T47D (cell line): ENCODE data around the gene NDST4.

ENCODE experiments used
- DNase-seq, 2 experiments: peaks; one replicate each; pipeline versions ENCODE4 v3.0.0 to v3.0.0-alpha.2; 2011 to 2012; ENCODE audit warnings: low read depth in 1 of 2, low spot score in 1 of 2
- JUND ChIP-seq: IDR thresholded peaks from 2 replicates; pipeline ENCODE4 v1.6.1; 2012; ENCODE audit warnings: low read depth
- in situ Hi-C: cut with HindIII; loops from 2 replicates; pipeline ENCODE4 v1.10.0; 2016; ENCODE audit warnings: low sequenced_read_pairs, low pct_unique_long_range_greater_than_20kb

The NDST4 gene

DNA sequence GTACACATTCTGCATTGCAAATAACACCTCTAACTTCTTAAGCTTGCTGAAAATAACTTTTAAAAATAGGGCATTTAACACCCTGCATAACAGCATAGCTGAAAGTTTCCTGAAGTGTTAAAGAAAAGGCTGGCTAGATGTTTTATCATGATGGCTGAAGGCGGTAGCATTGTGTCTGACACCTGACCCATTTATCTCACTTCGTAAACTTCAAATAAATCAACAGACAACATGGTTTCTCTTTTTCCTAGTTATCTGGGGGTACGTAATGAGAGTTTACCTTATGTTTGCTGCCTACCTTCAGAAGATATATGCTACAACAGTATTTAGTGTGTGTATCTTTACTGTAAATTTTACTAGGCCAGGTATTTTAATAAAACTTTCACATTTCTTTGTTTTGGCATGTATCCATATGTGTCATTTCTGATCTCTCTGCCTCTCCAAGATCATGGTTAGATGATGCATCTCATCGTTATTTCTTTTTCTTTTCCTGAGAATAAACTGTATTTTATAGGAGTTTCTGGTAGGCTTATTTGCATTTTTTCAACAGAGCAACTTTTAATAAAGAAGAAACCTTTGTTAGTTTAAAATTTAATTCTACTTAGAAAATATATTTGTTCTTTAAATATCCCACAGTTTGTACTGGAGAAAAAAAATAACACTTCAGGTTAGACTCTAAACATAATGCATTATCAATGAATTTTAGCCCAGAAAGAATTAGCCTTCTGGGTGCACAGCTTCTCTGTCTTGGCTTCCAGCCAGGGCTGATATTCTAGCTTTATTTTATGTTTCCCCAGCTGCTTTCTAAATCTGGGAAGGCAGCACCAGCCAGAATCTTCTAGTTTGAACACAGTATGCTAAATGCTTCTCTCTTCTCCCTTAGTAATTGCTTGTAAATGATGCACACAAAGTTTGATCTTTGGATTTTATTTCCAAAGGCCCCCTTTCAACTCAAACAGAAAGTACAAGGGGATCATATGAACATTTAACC is 2.9 kb downstream of the NDST4 start:
- in situ Hi-C loops = no loop called here
- peak in 1 of 2 experiments; percentile 3 for DNase-seq

DNA sequence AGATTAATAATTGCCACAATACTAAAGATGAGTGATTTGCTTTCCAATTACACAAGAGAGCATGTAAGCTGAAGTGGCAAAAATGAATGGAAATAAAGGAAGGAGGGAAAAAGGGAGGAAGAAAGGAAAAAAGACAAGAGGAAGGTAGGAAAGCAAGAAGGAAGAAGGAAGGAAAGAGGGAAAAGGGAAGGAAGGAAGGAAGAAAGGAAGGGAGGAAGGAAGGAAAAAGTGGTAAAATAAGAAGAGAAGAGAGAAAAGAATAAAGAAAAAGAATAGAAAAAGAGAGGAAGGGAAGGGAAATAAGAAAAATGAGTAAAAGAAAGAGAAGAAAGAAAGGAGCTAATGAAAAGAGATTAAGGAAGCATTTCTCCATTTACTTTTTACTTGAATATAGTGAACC is 4.6 kb downstream of the NDST4 start:
- no peak for DNase-seq
- no peak for TF ChIP-seq JUND
- in situ Hi-C loops = no loop called here

More for the DNA sequence above, 2.9 kb downstream of the NDST4 start:
- TF ChIP-seq JUND = no peak

DNA sequence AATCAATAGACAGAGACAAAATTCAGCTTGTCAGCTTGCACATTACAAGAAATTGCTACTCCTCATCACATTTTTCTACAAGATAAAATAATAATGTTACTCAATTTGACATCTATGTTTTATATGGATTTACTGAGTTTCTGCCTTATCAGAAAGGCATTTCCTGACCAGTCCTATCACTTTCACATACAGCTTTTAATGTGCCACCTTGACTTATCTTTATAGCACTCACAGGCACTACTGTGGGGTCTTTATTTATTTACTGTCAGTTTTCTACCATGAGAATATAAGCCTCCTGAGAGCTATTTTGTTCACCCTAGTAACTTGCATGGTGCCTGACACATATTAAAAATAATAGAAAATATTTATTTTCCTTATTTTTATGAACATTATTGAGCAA is 6.0 kb downstream of the NDST4 start:
- DNase-seq = no peak
- no peak for TF ChIP-seq JUND
- in situ Hi-C loops = no loop called here

DNA sequence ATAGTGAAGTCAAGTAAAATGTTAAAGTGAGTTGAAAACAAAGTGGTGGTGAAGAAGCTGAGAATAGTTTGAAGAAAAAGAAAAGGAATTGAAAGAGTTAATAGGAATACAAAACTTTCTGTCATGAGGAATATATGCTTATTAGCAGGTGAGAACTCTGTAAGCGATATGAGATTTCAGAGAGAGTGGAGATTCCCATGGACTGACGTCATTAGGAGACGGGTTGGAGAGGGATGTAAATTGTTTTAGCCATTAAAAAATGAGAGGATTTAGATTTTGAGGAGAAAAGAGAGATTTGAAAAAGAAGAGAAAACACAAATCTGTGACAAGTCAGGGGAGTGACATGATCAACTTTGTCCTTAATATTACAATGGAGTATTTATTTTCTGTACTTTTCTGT is 11.7 kb downstream of the NDST4 start:
- in situ Hi-C loops = no loop called here
- no peak for DNase-seq
- TF ChIP-seq JUND = no peak

DNA sequence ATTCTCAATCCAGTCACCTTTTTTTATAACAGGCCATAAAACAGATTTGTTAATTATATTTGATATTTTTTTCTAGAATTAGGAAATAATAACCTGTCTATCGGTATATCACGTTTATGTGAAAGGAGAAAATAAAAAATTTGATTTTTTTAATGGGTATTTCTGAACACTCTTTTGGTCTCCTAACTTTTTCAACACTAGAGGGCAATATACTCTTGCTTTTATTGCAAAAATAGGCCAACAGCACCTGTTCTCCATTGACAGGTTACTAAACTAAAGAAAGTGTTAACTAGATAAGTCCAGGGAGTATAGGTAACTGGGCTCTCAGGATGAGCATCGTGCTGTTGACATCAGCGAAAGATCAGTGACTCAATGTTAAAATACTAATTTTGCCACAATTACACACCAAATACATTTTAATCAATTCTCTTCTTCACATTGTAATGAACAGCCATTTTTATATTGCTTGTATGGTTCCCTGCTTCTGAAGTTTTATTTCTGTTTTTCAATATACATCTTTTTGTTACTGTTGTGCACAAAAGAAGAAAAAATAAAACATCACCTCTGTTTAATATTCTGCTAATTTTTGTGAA is 22.8 kb downstream of the NDST4 start:
- peak; percentile 6 to 60 for DNase-seq
- in situ Hi-C loops = no loop called here
- no peak for TF ChIP-seq JUND

DNA sequence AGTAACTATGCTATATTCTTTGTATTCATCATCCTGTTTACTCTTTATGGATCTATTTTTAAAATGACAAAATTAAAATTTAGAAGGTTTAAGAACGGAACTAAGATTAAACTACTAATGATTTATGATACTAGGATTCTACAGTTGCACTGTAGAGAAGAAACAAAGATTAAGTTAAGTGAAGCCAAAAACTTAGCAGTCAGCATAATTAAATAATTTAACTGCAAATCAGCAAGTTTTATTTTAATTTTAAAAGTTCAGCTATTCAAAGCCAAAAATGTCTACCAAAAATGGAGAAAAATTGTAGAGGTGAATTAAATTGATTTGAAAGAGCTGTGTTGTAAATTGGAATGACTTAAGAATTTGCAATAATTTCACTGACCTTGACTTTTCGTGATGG is 30.8 kb downstream of the NDST4 start:
- TF ChIP-seq JUND = no peak
- in situ Hi-C loops = no loop called here
- no peak for DNase-seq

DNA sequence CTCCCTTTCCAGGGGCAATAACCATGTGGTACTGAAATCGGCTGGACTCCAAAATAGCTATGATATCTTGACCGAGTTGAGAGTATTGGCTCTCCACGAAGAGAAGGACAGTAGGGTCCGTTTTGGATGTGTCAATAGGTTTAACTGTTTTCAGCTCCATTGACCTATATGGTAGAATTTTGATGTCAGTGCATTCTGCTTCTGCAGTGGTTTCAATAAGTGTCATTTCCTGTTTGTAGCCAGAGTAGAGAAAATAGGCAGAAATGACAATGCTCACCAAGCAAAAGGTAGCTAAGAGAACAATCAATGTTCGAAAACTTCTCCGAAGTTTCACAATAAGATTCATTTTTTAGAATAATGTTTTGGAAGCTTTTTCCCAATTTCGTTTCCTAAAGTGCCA is 36.7 kb downstream of the NDST4 start:
- no peak for DNase-seq
- no peak for TF ChIP-seq JUND
- in situ Hi-C loops = no loop called here

DNA sequence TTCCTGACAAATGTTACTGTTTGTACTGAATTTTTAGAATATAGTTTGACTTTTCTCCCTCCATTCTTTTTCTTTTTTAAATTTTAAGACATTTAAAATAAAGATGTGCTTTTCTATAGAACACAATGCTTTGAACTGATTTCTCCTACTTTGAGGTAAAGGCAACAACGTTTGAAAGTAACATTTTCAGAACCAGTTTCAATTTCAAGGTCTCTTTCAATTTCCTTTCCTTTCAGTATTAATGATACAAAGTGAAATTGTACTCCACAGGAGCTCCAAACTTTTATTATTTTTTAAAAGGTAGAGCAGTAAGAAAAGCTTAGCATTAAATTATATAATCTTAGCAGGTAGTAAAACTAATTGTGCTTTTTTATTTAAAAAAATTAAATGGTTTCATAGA is 54.9 kb downstream of the NDST4 start:
- DNase-seq = no peak
- TF ChIP-seq JUND = no peak
- in situ Hi-C loops = no loop called here

DNA sequence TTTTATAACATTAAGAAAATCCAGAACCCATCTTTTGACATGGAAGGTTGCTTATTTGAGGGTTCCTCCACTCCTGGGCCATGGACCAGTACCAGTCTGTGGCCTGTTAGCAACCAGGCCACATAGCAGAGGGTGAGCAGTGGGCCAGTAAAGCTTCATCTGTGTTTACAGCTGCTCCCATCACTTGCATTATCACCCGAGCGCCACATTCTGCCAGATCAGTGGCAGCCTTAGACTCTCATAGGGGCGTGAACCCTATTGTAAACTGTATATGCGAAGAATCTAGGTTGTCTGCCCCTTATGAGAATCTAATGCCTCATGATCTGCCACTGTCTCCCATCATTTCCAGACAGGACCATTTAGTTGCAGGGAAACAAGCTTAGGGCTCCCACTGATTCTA is 58.6 kb downstream of the NDST4 start:
- no peak for DNase-seq
- no peak for TF ChIP-seq JUND
- in situ Hi-C loops = no loop called here

DNA sequence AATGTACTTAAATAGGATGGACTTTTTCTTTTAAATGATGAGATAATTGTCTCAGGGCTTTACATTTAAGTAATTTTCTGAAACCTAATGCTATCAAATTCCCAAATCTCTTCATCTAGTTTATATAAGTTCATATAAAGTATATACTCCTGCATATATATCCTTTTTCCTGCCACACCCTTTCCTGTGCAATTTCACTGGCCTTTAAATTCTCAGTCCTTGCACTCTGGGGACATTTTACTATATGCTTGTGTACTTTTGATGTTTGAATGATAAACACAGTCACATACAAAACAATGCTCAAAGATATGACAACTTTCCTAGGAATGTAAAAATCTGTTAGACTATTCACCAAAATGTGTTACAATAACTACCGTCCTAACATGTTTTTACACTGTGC is 60.1 kb downstream of the NDST4 start:
- TF ChIP-seq JUND = no peak
- in situ Hi-C loops = no loop called here
- no peak for DNase-seq

DNA sequence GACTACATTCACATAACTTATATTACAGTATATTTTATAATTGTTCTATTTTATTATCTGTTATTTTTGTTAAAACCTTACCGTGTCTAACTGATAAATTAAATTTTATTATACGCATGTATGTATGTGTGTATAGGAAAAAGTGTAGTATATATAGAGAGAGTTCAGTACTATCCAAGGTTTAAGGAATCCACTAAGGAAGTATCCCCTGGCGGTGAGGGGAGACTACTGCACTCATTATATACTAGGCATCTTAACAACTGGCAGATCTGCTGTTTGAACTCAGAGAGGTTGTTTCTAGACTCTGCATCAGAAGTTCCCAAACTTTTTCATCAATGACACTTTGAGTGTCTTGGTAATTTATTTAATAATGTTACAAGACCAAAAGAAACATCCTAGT is 70.9 kb downstream of the NDST4 start:
- in situ Hi-C loops = no loop called here
- peak in 1 of 2 experiments; percentile 24 for DNase-seq
- TF ChIP-seq JUND = no peak

DNA sequence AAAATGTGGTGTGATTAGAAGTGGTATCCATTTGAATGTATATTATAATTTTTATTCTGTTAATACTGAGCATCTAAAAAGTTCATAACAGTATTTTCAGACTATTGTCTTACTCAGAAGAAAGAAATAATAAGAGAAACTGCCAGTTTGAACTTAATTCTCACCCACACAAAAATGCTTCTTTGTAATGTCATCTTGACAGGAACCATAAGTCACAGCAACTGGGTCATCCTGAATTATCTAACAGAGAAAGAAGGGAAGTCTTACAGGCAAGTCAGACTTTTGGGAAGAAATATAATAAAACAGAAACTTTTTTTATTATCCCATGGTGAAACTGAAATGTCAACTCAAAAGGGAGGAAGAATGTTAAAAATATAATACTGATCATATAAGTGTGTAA is 83.1 kb downstream of the NDST4 start:
- in situ Hi-C loops = no loop called here

DNA sequence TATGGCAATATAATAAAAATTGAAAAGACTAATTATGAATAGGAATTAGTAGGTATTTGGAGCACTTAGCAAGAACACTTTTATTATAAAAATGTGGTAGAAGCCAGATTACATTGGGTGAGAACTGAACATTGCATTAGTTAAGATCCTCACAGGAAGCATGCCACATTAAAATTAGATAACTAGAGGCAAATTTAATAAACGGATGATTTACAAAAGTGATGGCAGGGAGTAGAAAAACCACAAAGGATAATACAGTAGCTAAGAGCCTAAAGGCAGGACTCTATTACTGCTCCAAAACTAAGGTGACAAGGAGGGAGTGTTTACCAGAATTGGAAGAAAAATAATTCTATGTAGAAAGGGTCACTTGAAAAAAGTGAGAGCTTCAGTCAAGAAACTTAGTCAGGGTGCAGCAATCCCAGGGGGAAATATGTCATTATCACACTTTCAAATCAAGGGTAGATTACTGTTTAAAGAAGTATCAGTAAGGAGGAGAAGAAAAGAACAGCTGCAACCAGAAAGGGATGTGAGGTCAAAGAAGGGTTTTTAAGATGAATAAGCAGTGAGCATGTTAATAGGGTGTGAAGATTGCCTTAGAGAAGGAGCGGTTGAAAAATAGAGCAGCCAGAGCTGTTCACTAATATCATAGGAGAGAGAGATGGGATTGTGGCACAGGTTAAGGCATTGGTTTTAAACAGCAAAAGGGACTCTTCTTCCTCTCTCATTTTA is 84.6 kb downstream of the NDST4 start:
- no peak for TF ChIP-seq JUND
- DNase-seq = no peak
- in situ Hi-C loops = no loop called here

More for the DNA sequence above, 83.1 kb downstream of the NDST4 start:
- DNase-seq = no peak
- no peak for TF ChIP-seq JUND
